Liver (tissue), 9 donors: ENCODE measurements around the gene ASXL1. TPM values are rescaled to one million over a fixed set of nuclear protein-coding genes. Genes with fewer than 3 reads are reported as not detected.

Experiments used
- DNase-seq: peaks from one replicate; pipeline ENCODE4 v3.0.0-alpha.2; 2017; ENCODE audit warnings: low spot score
- H3K27ac ChIP-seq, 2 donors: one replicate each; pipeline ENCODE4 v1.7.0; 2013; ENCODE audit warnings: inconsistent platforms in 2 of 2, low read length in 2 of 2, control low read depth in 1 of 2, low read depth in 1 of 2, mild to moderate bottlenecking in 1 of 2
- H3K27me3 ChIP-seq, 4 donors: one replicate each; pipeline versions ENCODE4 v1.6.1 to v1.7.0; 2013; ENCODE audit warnings: low read length in 3 of 4, inconsistent platforms in 1 of 4, mild to moderate bottlenecking in 1 of 4, moderate library complexity in 1 of 4; ENCODE audit not compliant: control insufficient read depth in 4 of 4, insufficient read depth in 4 of 4
- H3K36me3 ChIP-seq, 4 donors: one replicate each; pipeline versions ENCODE4 v1.6.1 to v1.7.0; 2013; ENCODE audit warnings: low read length in 3 of 4, mild to moderate bottlenecking in 3 of 4, low read depth in 1 of 4, moderate library complexity in 1 of 4; ENCODE audit not compliant: control insufficient read depth in 4 of 4, insufficient read depth in 3 of 4
- H3K4me1 ChIP-seq, 4 donors: one replicate each; pipeline versions ENCODE4 v1.6.1 to v1.7.0; 2013; ENCODE audit warnings: low read length in 3 of 4, mild to moderate bottlenecking in 3 of 4, moderate library complexity in 1 of 4; ENCODE audit not compliant: control insufficient read depth in 4 of 4, insufficient read depth in 4 of 4
- H3K4me3 ChIP-seq, 3 donors: one replicate each; pipeline versions ENCODE4 v1.6.1 to v1.7.0; 2013; ENCODE audit warnings: low read length in 3 of 3, control low read depth in 1 of 3, low read depth in 1 of 3, mild to moderate bottlenecking in 1 of 3
- H3K9ac ChIP-seq, 2 donors: one replicate each; pipeline ENCODE4 v1.7.0; 2013; ENCODE audit warnings: low read length in 2 of 2, mild to moderate bottlenecking in 2 of 2, moderate library complexity in 2 of 2, control low read depth in 1 of 2, low read depth in 1 of 2
- H3K9me3 ChIP-seq, 4 donors: one replicate each; pipeline versions ENCODE4 v1.6.1 to v1.7.0; 2013; ENCODE audit warnings: low read length in 3 of 4; ENCODE audit not compliant: control insufficient read depth in 4 of 4
- FOXA2 ChIP-seq: IDR thresholded peaks from 2 replicates; pipeline ENCODE4 v1.6.1; 2016; ENCODE audit warnings: antibody characterized with exemption
- JUND ChIP-seq, 2 donors: IDR thresholded peaks; 2 replicates each; pipeline ENCODE4 v1.6.1; 2016; ENCODE audit warnings: antibody characterized with exemption in 2 of 2
- REST ChIP-seq: IDR thresholded peaks from 2 replicates; pipeline ENCODE4 v1.6.1; 2016; ENCODE audit warnings: antibody characterized with exemption, mild to moderate bottlenecking
- RXRA ChIP-seq, 2 donors: IDR thresholded peaks; 2 replicates each; pipeline ENCODE4 v1.6.1; 2017 to 2018; ENCODE audit warnings: antibody characterized with exemption in 2 of 2, mild to moderate bottlenecking in 1 of 2
- YY1 ChIP-seq: IDR thresholded peaks from 2 replicates; pipeline ENCODE4 v1.6.1; 2016; ENCODE audit warnings: antibody characterized with exemption, mild to moderate bottlenecking
- ZBTB33 ChIP-seq: IDR thresholded peaks from 2 replicates; pipeline ENCODE4 v1.6.1; 2016; ENCODE audit warnings: antibody characterized with exemption
- WGBS: extraction: QIAGEN DNeasy Blood & Tissue Kit; methylation state at CpG from one replicate; pipeline ENCODE4 v1.1.7; 2013; 5-methylcytosine and 5-hydroxymethylcytosine counted together
- polyA plus RNA-seq, 2 donors: library from polyadenylated mRNA; stranded (reverse) in 1 of 2; unstranded in 1 of 2; fragments of 200-250 nt in 1 of 2; fragments of >200 nt in 1 of 2; fragmentation: Nextera tagmentation in 1 of 2; extraction: Ambion mirVana in 1 of 2; gene quantifications; one replicate each; pipeline versions ENCODE4 v1.2.1 to v1.2.3, GENCODE V29; 2013 to 2015
- total RNA-seq, 2 donors: library from RNA; depleted of rRNA; stranded (reverse); fragments of >200 nt; gene quantifications; one replicate each; pipeline ENCODE4 v1.2.3, GENCODE V29; 2014
- donor health status: healthy.
- donor health status: healthy.
- donor health status: healthy.
- donor health status: healthy.
- donor health status: healthy.

ASXL1 gene
- total and polyA plus RNA-seq, 4 donors = 13.4 to 61.3 (median 24.5) TPM

- WGBS = 82% methylated on average over 10 of the region's 10 CpGs
- TF ChIP-seq RXRA (IDR thresholded peaks at IDR 0.05) (no peak), JUND (IDR thresholded peaks at IDR 0.05) (no peak), REST (no peak)
- H3K4me1 ChIP-seq = peaks cover 6 to 41% (median 33%) of the 10 kb centered on the region in 4 donors
These were observed 84.7 kb downstream of the ASXL1 start for GRCh38 chr20:32442630-32443373.

GRCh38 chr20:32443386-32443974, 85.3 kb downstream of the ASXL1 start:
- Histone ChIP-seq H3K9ac (no peak overlapping the region), H3K4me3 (no peak overlapping the region), H3K27me3 (no peaks in the 10 kb centered on the region), H3K27ac (no peak overlapping the region), H3K36me3 (peaks cover 0 to 12% (median 4%) of the 10 kb centered on the region in 4 donors), H3K4me1 (peaks cover 6 to 40% (median 32%) of the 10 kb centered on the region in 4 donors), H3K9me3 (no peaks in the 10 kb centered on the region)
- TF ChIP-seq ZBTB33 = no peak
- TF ChIP-seq FOXA2 = no peak
- WGBS = 90% methylated on average over 3 of the region's 3 CpGs
- DNase-seq = no peak

More at GRCh38 chr20:32442630-32443373, 84.7 kb downstream of the ASXL1 start:
- H3K27me3 ChIP-seq = no peaks in the 10 kb centered on the region
- H3K36me3 ChIP-seq = peaks cover 0 to 12% (median 6%) of the 10 kb centered on the region in 4 donors
- H3K9me3 ChIP-seq = no peaks in the 10 kb centered on the region
- no peak overlapping the region for H3K27ac ChIP-seq
- no peak for DNase-seq
- H3K9ac ChIP-seq = no peak overlapping the region
- H3K4me3 ChIP-seq = no peak overlapping the region

GRCh38 chr20:32444474-32445220, 86.5 kb downstream of the ASXL1 start:
- no peak for DNase-seq
- 92% methylated on average over 7 of the region's 7 CpGs for WGBS
- Histone ChIP-seq H3K27ac (no peak overlapping the region), H3K4me3 (no peak overlapping the region), H3K9ac (no peak overlapping the region), H3K9me3 (no peaks in the 10 kb centered on the region), H3K36me3 (peaks cover 0 to 7% (median 3%) of the 10 kb centered on the region in 4 donors), H3K4me1 (peaks cover 6 to 37% (median 26%) of the 10 kb centered on the region in 4 donors), H3K27me3 (no peaks in the 10 kb centered on the region)
- TF ChIP-seq YY1 = no peak
